Esophagus squamous epithelium (tissue), 5 donors: ENCODE measurements around the gene PLSCR4. TPM values are rescaled to one million over a fixed set of nuclear protein-coding genes. Genes with fewer than 3 reads are reported as not detected.

Source experiments
- DNase-seq: peaks from one replicate; lab custom pipeline; 2025; lab: John Stamatoyannopoulos, UW
- H3K27ac ChIP-seq, 4 donors: fragments of 200-600 bp; sonication (generic); one replicate each; pipeline ENCODE4 v1.5.1; 2016 to 2019; ENCODE audit warnings: mild to moderate bottlenecking in 1 of 4
- H3K27me3 ChIP-seq, 4 donors: fragments of 200-600 bp; sonication (generic); 1 replicate in 3 of 4; 2 replicates in 1 of 4; pipeline versions ENCODE4 v1.5.1 to v1.6.0; 2017 to 2021; ENCODE audit warnings: antibody characterized with exemption in 1 of 4
- H3K36me3 ChIP-seq, 3 donors: fragments of 200-600 bp; sonication (generic); one replicate each; pipeline ENCODE4 v1.5.1; 2016 to 2019
- H3K4me1 ChIP-seq, 3 donors: fragments of 200-600 bp; sonication (generic); one replicate each; pipeline ENCODE4 v1.5.1; 2017 to 2019
- H3K4me3 ChIP-seq, 4 donors: fragments of 200-600 bp; sonication (generic); 1 replicate in 3 of 4; 2 replicates in 1 of 4; pipeline ENCODE4 v1.5.1; 2016 to 2019; ENCODE audit warnings: mild to moderate bottlenecking in 2 of 4, moderate library complexity in 1 of 4
- H3K9me3 ChIP-seq, 3 donors: fragments of 200-600 bp; sonication (generic); one replicate each; pipeline ENCODE4 v1.5.1; 2016 to 2019
- POLR2A ChIP-seq, 4 donors: fragments of 450-650 bp; IDR thresholded peaks; one replicate each; pipeline ENCODE4 v1.6.1; 2017; ENCODE audit warnings: antibody characterized with exemption in 4 of 4, mild to moderate bottlenecking in 4 of 4, moderate library complexity in 3 of 4
- WGBS, 2 donors: methylation state at CpG; one replicate each; pipeline ENCODE4 v1.1.5; 2018; 5-methylcytosine and 5-hydroxymethylcytosine counted together
- intact Hi-C: fragments of 100-400 bp; cut with DNase I; formaldehyde crosslinking; loops from one replicate; pipeline ENCODE4 v1.15.0; 2022
- total RNA-seq, 4 donors: library from RNA; depleted of rRNA; stranded (reverse); fragments of >200 nt; gene quantifications; one replicate each; pipeline ENCODE4 v1.1.0, GENCODE V29; 2016
- TF ChIP-seq, protein P1 (sequence below), 6 experiments: fragments of 450-650 bp in 4 of 6; fragments of 200-600 bp in 2 of 6; sonication (generic) in 2 of 6; IDR thresholded peaks; one replicate each; pipeline ENCODE4 v1.5.1; 2016 to 2019; ENCODE audit warnings: antibody characterized with exemption in 6 of 6, mild to moderate bottlenecking in 4 of 6, moderate library complexity in 4 of 6
- donor health status: DM: yes; HTN: yes; CAD: no.

The PLSCR4 gene
- total RNA-seq, 4 donors from 2014 or later, result 5.5 to 39.1 (median 13.4) TPM

DNA sequence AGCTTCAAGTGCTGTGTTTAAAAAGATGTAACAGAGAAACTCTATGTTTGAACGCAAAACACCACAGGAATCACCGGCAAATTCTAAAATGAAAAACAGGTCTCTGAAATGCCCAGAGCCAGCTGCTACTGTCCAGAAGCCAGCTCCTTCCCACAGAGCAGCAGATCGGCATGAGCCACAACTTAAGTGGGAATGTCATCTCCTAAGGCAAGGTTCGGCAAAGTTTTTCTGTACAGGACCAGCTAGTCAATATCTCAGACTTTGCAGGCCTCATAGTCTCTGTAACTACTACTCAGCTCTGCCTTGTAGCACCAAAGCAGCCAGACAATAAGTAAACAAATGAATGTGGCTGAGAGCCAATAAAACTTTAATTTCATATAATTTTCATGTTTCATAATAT, 94.8 kb downstream of the PLSCR4 start:
- H3K27ac ChIP-seq, result peak overlapping the region; percentile 68 to 96 (median 86)
- H3K36me3 ChIP-seq, result peaks cover 0 to 5% (median 0%) of the 10 kb centered on the region in 3 donors
- 53 to 70% methylated on average over 4 of the region's 4 CpGs for WGBS, 2 donors
- H3K9me3 ChIP-seq, result no peaks in the 10 kb centered on the region
- intact Hi-C loops, result no loop called here
- peaks cover 9 to 68% (median 21%) of the 10 kb centered on the region in 3 donors for H3K4me1 ChIP-seq
- DNase-seq, result no peak
- H3K27me3 ChIP-seq, result peaks cover 0 to 7% (median 0%) of the 10 kb centered on the region in 4 donors
- TF ChIP-seq, protein P1, sequence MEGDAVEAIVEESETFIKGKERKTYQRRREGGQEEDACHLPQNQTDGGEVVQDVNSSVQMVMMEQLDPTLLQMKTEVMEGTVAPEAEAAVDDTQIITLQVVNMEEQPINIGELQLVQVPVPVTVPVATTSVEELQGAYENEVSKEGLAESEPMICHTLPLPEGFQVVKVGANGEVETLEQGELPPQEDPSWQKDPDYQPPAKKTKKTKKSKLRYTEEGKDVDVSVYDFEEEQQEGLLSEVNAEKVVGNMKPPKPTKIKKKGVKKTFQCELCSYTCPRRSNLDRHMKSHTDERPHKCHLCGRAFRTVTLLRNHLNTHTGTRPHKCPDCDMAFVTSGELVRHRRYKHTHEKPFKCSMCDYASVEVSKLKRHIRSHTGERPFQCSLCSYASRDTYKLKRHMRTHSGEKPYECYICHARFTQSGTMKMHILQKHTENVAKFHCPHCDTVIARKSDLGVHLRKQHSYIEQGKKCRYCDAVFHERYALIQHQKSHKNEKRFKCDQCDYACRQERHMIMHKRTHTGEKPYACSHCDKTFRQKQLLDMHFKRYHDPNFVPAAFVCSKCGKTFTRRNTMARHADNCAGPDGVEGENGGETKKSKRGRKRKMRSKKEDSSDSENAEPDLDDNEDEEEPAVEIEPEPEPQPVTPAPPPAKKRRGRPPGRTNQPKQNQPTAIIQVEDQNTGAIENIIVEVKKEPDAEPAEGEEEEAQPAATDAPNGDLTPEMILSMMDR (IDR thresholded peaks at IDR 0.05), result no peak
- TF ChIP-seq POLR2A (IDR thresholded peaks at IDR 0.05), result no peak
- H3K4me3 ChIP-seq, result peak overlapping the region in 3 of 4 donors; percentile 15 to 91 (median 19)

DNA sequence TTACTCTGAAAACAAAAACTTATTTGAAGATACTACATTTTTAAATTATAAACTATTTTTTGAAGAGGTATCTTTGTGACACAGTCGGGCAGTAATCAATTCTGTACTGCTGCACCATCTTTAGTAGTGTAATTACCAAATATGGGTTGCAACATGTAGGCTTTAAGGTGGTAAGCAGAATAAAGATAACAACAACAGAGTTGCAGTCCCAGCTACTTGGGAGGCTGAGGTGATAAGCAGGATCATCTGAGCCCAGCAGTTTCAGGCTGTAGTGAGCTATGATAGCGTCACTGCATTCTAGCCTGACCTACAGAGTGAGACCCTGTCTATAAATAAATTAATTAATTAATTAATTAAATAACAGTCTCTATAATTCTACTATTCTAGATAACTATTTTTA, 95.9 kb downstream of the PLSCR4 start:
- peaks cover 0 to 7% (median 0%) of the 10 kb centered on the region in 3 donors for H3K36me3 ChIP-seq
- no peaks in the 10 kb centered on the region for H3K9me3 ChIP-seq
- TF ChIP-seq, protein P1 (IDR thresholded peaks at IDR 0.05), result no peak
- TF ChIP-seq POLR2A (IDR thresholded peaks at IDR 0.05), result no peak
- H3K4me1 ChIP-seq, result peaks cover 9 to 67% (median 21%) of the 10 kb centered on the region in 3 donors
- H3K4me3 ChIP-seq, result no peak overlapping the region
- H3K27ac ChIP-seq, result peak overlapping the region in 2 of 4 donors; percentile 94 to 96
- H3K27me3 ChIP-seq, result no peaks in the 10 kb centered on the region
- WGBS, 2 donors, result 30 to 34% methylated on average over 2 of the region's 2 CpGs
- no peak for DNase-seq
- intact Hi-C loops, result no loop called here

DNA sequence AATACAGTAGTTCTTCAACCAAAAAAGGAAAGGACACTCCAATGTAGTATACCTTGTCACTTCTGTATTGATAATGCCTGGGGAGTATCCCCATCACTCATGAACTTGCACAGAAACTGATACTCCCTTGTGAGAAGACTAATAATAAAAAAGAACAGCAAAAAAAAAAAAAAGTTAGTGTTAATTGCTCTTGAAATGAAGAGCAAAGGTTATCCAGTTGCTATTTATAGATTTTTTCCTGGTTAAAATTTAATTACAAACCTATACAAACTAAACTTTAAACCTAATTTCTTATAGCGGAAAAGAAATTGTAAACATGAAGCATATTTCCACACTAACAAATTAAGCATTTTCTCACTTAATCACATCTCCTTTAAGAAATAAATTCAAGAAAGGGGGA, 96.6 kb downstream of the PLSCR4 start:
- Histone ChIP-seq H3K27ac (peak overlapping the region in 2 of 4 donors; percentile 14 to 51), H3K27me3 (no peaks in the 10 kb centered on the region), H3K9me3 (no peaks in the 10 kb centered on the region), H3K36me3 (peaks cover 0 to 7% (median 0%) of the 10 kb centered on the region in 3 donors), H3K4me3 (no peak overlapping the region), H3K4me1 (peaks cover 9 to 60% (median 21%) of the 10 kb centered on the region in 3 donors)
- intact Hi-C loops, result no loop called here
- TF ChIP-seq POLR2A (IDR thresholded peaks at IDR 0.05), result no peak
- TF ChIP-seq, protein P1 (IDR thresholded peaks at IDR 0.05), result no peak
- DNase-seq, result no peak
- WGBS, 2 donors, result 91 to 97% methylated on average over 1 of the region's 1 CpG

DNA sequence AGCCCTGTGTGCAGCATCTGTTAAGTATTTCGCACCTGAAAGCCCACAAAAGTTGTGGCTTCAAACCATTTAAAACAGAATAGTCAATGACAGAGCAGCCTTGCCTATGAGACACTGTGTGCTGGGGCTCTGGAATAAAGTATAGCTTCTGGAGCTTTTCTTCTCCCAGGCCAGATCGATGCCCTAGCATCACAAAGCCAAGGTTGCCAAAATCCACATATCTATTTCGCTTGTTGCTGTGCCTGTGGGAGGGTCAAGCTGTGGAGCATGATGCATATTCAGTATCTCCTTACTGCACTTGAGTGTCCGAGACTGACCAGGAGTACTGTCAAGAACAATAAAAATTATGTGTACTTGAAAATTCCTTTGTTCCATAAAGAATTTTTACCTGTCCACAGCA, 97.5 kb downstream of the PLSCR4 start:
- 69 to 85% methylated on average over 4 of the region's 4 CpGs for WGBS, 2 donors
- peak overlapping the region in 3 of 4 donors; percentile 15 to 62 (median 51) for H3K27ac ChIP-seq
- TF ChIP-seq, protein P1 (IDR thresholded peaks at IDR 0.05), result no peak
- no peak for TF ChIP-seq POLR2A (IDR thresholded peaks at IDR 0.05)
- H3K4me1 ChIP-seq, result peaks cover 9 to 57% (median 18%) of the 10 kb centered on the region in 3 donors
- H3K4me3 ChIP-seq, result peak overlapping the region in 1 of 4 donors; percentile 26
- intact Hi-C loops, result no loop called here
- DNase-seq, result no peak
- no peaks in the 10 kb centered on the region for H3K27me3 ChIP-seq
- peaks cover 0 to 7% (median 0%) of the 10 kb centered on the region in 3 donors for H3K36me3 ChIP-seq
- H3K9me3 ChIP-seq, result no peaks in the 10 kb centered on the region

DNA sequence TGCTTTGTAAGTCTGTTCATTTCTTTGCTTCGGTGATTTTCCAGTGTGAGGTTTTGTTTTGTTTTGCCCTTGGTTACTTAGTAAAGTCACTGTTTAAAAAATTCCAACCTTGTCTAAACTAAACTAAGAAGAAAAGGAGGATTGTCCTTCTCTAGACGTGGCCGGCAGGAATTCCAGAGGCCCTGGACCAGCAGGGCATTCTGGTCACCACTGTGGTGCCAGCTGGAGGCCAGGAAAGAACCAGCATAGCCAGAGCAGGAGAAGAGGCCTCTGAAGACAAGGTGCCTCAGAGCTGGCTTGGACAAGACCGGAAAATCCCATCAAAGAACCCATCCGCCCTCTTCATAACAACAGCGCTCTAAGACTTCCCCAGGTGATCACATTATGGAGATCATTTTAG, 98.1 kb downstream of the PLSCR4 start:
- H3K4me1 ChIP-seq, result peaks cover 9 to 51% (median 16%) of the 10 kb centered on the region in 3 donors
- intact Hi-C loops, result no loop called here
- no peaks in the 10 kb centered on the region for H3K27me3 ChIP-seq
- peak overlapping the region in 3 of 4 donors; percentile 15 to 62 (median 51) for H3K27ac ChIP-seq
- no peak for TF ChIP-seq POLR2A (IDR thresholded peaks at IDR 0.05)
- TF ChIP-seq, protein P1 (IDR thresholded peaks at IDR 0.05), result no peak
- peaks cover 0 to 7% (median 0%) of the 10 kb centered on the region in 3 donors for H3K36me3 ChIP-seq
- DNase-seq, result no peak
- WGBS, 2 donors, result 37 to 59% methylated on average over 5 to 6 of the region's 6 CpGs
- peak overlapping the region in 1 of 4 donors; percentile 26 for H3K4me3 ChIP-seq
- no peaks in the 10 kb centered on the region for H3K9me3 ChIP-seq
